ENCODE results near the gene PI16. TPM values are rescaled to one million over a fixed set of nuclear protein-coding genes. Genes with fewer than 3 reads are reported as not detected.

Gene PI16
- polyA plus RNA-seq, 1 donor from 2014 or later = not detected

GRCh38 chr6:36928547-36928918 is 26.0 kb upstream of the PI16 start:
- Histone ChIP-seq H3K27ac (ENCODE audit: low read length) (no peak overlapping the region), H3K9me3 (ENCODE audit: low read length) (no peaks in the 10 kb centered on the region), H3K9me2 (ENCODE audit: insufficient read depth, low read length) (no peaks in the 10 kb centered on the region), H3K4me3 (ENCODE audit: low read length) (no peak overlapping the region), H3K4me2 (ENCODE audit: low read length) (no peak overlapping the region), H3K27me3 (ENCODE audit: insufficient read depth, low read depth, low read length) (no peaks in the 10 kb centered on the region), H3K9ac (ENCODE audit: low read length) (no peak overlapping the region), H4K20me1 (ENCODE audit: insufficient read depth) (no peaks in the 10 kb centered on the region), H2AFZ (ENCODE audit: low read depth, low read length) (no peak overlapping the region), H3K36me3 (ENCODE audit: insufficient read depth, low read length) (no peaks in the 10 kb centered on the region), H3K79me2 (replicated peaks; ENCODE audit: insufficient read depth, low read length) (no peaks in the 10 kb centered on the region), H3F3A (ENCODE audit: insufficient read depth, low read length, poor library complexity, severe bottlenecking) (no peaks in the 10 kb centered on the region)
- no peak for TF ChIP-seq SMC3 (conservative IDR thresholded peaks at IDR 0.05; ENCODE audit: poor library complexity)
- no peak for TF ChIP-seq EP300 (conservative IDR thresholded peaks at IDR 0.05; ENCODE audit: poor library complexity, severe bottlenecking)
- TF ChIP-seq CTCF (IDR thresholded peaks at IDR 0.05; ENCODE audit: poor library complexity, severe bottlenecking) = no peak
- no peak for TF ChIP-seq POLR2AphosphoS5 (IDR thresholded peaks at IDR 0.05)
- no peak for TF ChIP-seq REST (IDR thresholded peaks at IDR 0.05; ENCODE audit: borderline replicate concordance)
- no peak for TF ChIP-seq EZH2 (IDR thresholded peaks at IDR 0.05; ENCODE audit: borderline replicate concordance, insufficient read depth, low read length, poor library complexity, severe bottlenecking)
- TF ChIP-seq RAD21 (conservative IDR thresholded peaks at IDR 0.05) = no peak
- TF ChIP-seq MXI1 (conservative IDR thresholded peaks at IDR 0.05; ENCODE audit: poor library complexity, severe bottlenecking) = no peak
- no peak for TF ChIP-seq TAF1 (IDR thresholded peaks at IDR 0.05; ENCODE audit: low read depth)

- H3K36me3 ChIP-seq (ENCODE audit: insufficient read depth, low read length) = no peaks in the 10 kb centered on the region
- H3F3A ChIP-seq (ENCODE audit: insufficient read depth, low read length, poor library complexity, severe bottlenecking) = no peaks in the 10 kb centered on the region
- H4K20me1 ChIP-seq (ENCODE audit: insufficient read depth) = no peaks in the 10 kb centered on the region
- no peaks in the 10 kb centered on the region for H3K9me2 ChIP-seq (ENCODE audit: insufficient read depth, low read length)
- no peak overlapping the region for H3K4me3 ChIP-seq (ENCODE audit: low read length)
- no peaks in the 10 kb centered on the region for H3K27me3 ChIP-seq (ENCODE audit: insufficient read depth, low read depth, low read length)
- H3K27ac ChIP-seq (ENCODE audit: low read length) = no peak overlapping the region
- H2AFZ ChIP-seq (ENCODE audit: low read depth, low read length) = no peak overlapping the region
- H3K79me2 ChIP-seq (replicated peaks; ENCODE audit: insufficient read depth, low read length) = no peaks in the 10 kb centered on the region
- TF ChIP-seq EP300 (conservative IDR thresholded peaks at IDR 0.05; ENCODE audit: poor library complexity, severe bottlenecking) = no peak
- no peak for TF ChIP-seq POLR2AphosphoS5 (IDR thresholded peaks at IDR 0.05)
- TF ChIP-seq MXI1 (conservative IDR thresholded peaks at IDR 0.05; ENCODE audit: poor library complexity, severe bottlenecking) = no peak
- no peak for TF ChIP-seq EZH2 (IDR thresholded peaks at IDR 0.05; ENCODE audit: borderline replicate concordance, insufficient read depth, low read length, poor library complexity, severe bottlenecking)
- TF ChIP-seq CTCF (IDR thresholded peaks at IDR 0.05; ENCODE audit: poor library complexity, severe bottlenecking) = no peak
- no peak for TF ChIP-seq TAF1 (IDR thresholded peaks at IDR 0.05; ENCODE audit: low read depth)
- TF ChIP-seq SMC3 (conservative IDR thresholded peaks at IDR 0.05; ENCODE audit: poor library complexity) = no peak
- TF ChIP-seq REST (IDR thresholded peaks at IDR 0.05; ENCODE audit: borderline replicate concordance) = no peak
- TF ChIP-seq RAD21 (conservative IDR thresholded peaks at IDR 0.05) = no peak
- no peak overlapping the region for H3K9ac ChIP-seq (ENCODE audit: low read length)
- no peak overlapping the region for H3K4me2 ChIP-seq (ENCODE audit: low read length)
- H3K9me3 ChIP-seq (ENCODE audit: low read length) = no peaks in the 10 kb centered on the region
Measured at GRCh38 chr6:36929152-36929551, 25.4 kb upstream of the PI16 start.

Measured in neural cell (in vitro differentiated cells).